ENCODE results near the gene PRPS1.
"Not testable (repeated sequence)": the region's sequence is repeated elsewhere in the genome, so short reads cannot be mapped to it uniquely, and the experiment has no call there.

PRPS1 gene

DNA sequence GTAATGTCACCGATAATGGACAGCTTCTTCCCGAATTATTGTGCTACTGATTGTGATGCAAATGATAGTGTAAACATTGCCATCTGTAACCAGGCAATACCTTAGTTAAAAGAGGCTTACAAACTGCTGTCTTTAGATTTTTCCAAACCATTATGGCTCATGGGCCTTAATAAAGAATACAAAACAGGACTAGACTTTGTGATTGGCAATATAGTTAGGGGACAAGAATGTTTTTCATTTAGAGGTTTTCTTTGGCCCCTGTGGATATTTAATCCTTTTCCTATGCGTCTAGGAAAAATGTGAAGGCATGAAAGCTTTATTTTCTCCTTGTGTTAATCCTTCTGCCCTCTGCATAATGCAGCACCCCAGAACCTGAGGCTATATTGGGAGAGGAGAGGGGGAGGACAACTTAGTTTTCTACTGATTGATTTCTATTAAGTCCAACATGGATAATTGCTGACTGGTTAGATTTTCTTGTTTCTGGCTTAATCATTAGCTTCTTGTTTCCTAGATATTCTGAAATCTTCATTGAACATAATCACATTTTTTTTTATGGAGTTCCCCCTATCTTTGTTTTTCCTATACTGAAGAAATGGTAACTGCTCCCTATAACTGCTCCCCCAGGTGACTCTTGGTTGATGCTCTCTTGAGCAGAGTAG lies 1.9 kb downstream of the PRPS1 start:
- no peak for DNase-seq (ENCODE audit: low spot score)

DNA sequence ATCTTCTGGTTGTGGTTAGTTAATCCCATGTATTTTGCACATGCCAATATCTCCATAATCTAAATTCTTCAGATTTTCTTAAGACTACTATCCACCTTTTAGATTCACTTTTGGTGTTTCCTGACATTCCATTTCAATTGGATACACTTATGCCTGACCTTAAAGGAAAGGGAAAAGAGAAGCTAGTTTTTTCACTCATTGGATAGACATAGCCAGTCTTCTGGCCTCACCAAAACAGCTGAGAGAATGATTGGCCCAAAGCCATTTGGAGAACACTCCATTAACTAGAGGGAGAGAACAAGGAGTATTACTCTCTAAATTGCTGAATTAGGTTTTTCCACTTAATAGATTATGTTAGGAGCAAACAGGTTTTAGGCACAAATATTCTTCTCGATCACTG lies 4.0 kb downstream of the PRPS1 start:
- no peak for DNase-seq (ENCODE audit: low spot score)

DNA sequence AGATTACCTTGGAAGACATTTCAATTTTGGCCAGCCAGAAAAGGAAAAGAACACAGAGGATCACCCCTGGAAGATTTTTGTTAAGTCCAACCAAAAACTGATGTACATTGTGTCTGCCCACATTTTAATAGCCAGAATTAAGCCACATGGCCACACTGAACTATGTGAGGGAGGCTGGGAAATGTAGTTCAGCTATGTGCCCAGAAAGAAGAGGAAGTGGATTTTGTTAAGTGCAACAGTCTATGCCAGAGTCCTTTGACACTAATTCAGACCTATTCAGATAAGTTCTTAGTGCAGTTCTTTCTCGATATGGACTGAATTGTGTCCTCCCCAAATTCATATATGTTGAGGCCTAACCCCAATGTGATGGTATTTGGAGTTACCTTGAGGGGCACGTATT lies 18.4 kb downstream of the PRPS1 start:
- no peak for DNase-seq (ENCODE audit: low spot score)

DNA sequence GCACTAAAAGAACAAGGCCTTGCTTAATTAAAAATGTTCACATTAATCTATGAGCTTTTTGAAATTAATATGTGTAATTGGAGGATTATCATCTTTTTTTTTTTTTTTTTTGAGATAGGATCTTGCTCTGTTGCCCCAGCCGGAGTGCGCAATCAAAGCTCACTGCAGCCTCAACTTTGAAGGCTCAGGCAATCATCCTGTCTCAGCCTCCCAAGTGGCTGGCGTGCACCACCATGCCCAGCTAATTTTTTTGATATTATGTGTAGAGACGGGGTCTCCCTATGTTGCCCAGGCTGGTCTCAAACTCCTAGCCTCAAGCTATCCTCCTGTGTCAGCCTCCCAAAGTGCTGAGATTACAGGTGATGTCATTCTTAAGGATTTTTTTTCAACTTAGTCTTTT lies 20.0 kb downstream of the PRPS1 start:
- DNase-seq (ENCODE audit: low spot score), result no peak

DNA sequence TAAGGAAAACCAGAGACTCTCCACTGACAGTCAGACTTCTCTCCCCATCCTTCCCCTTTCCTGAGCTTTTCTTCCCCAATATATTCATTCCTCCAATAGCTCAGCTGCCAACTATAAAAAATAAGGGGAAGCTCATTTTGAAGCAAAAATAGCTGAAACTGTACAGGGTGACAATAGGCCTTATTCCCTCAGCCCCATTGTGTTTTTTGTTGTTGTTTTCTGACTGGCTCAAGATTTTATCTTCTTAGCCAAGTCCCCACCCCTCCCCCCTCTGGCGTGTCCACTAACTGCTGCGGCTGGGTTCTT lies 26.2 kb downstream of the PRPS1 start:
- DNase-seq (ENCODE audit: low spot score), result no peak

DNA sequence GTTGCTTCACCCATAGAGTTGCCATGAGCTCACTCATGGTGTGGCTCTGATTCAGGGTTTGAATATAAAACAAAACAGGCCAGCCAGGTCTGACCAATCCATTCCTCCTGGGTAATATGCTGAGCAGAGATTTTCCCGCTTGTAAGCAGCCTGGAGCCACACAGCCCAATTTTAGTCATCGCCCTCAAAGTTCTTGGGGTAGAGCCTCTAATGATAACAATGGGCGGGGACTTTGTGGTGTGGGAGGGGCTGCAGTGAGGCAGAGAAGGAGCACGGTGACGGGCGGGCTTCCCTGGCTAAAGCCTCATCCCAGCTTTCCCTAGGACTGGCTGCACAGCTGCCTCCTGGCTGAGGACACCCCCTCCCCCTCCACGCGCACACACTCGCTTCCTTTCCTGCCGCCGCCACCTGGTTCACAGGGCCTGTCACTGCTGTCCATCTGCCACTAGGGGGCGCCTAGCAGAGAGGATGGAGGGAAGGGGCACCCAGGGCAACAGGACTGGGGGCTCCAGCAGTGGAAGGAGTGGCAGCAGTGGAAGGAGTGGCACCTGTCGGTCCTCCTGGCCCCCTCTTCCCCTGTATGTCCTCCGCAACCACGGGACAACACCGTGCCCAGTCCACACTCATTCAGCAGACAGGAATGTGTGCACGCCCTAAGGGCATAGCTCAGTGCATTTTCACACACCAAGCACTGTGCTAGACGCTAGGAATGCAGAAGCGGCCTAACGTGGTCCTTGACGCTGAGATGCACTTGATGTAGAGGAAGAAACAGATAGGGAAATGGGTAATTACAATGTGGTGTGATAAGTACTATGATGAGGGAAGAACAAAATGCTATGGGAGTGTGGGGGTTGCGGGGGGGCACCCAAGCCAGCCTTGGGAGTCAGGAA lies 26.8 kb downstream of the PRPS1 start:
- peak; percentile 67 for DNase-seq (ENCODE audit: low spot score)

DNA sequence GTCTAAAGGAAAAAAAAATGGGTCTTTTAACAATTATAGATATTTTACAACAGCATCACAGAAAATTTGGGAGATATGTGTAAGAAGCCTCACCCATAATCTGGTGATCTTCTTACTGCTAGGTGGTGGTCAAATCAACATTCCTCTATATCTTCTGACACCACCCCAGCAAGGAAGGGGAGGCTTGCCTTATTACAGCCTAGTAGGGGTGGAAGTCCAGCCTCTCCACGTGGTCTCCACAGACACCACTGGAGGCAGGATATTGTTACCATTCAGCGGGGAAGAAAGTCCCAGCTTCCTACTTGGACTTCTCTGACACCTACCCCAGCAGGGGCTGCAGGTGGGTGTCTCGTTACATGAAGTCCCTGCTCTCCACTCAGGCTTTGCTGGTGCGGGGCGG lies 28.7 kb downstream of the PRPS1 start:
- DNase-seq (ENCODE audit: low spot score), result no peak

DNA sequence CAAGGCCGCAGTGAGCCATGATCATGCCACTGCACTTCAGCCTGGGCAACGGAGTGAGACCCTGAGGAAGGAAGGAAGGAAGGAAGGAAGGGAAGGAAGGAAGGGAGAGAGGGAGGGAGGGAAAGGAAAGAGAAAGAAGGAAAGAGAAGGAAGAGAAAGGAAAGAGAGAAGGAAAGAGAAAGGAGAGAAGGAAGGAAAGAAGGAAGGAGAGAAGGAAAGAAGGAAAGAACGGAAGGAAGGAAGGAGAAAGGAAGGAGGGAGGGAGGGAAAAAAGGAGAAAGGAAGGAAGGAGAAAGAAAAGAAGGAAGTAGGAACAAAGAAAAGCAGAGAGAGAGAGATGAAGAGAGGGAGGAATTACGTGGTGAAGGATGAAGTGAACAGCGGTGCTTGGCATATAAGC lies 30.4 kb downstream of the PRPS1 start:
- DNase-seq (ENCODE audit: low spot score), result no peak

DNA sequence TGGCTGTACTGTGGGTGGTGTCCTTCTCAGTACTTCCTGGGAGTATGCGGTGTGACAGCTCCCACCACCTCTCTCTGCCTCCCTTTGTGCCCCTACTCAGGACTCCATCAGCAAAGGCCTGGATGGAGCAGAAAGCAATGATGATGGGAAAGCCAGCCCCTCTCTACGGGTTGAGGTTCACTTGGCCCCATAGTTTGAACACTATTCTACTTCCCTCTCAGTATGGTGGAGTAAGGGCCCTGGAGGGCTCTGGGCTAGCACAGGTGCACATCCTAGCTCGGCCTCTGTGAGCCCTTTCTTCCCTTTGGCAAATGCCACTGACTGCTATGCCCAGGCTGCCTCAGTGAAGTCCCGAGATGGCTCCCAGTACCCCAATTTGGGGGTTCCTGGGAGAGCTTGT lies 31.0 kb downstream of the PRPS1 start:
- no peak for DNase-seq (ENCODE audit: low spot score)

DNA sequence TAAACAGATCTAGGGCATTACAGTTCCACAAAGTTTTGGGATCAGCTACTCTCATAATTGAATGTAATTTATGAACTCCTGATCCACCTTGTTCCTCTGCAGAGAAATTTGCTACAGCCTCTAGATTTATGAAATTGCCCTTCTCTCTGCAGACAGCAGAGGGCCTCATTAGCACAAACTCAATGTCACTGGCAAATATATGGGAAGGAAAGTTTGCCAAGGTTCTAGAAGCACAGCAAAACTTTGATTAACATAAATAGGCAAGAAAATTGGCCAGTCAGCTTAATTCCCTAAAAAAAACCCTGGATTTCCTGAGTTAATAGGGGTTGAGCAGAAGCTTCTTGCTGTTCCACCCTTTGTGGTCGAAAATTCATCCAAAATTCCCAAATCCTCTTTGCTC lies 31.5 kb downstream of the PRPS1 start:
- peak; percentile 56 for DNase-seq (ENCODE audit: low spot score)

DNA sequence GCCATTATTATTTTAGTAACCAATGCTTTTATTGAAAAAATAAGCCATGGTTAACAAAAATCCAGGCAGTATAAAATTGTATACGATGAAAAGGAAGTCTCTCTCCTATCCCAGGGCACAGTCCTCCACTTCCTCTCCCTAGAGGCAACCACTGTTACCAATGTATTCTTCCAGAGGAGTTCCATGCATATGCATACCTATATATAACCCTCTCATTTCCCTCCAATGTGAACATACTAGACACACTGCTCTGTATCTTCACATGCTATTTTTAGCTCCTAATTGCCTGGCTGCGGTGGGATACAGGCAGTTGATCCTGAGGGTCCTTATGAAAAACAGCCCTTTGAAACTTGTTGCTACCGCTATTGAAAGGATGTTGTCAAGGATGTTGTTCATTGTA lies 33.8 kb downstream of the PRPS1 start:
- no peak for DNase-seq (ENCODE audit: low spot score)

DNA sequence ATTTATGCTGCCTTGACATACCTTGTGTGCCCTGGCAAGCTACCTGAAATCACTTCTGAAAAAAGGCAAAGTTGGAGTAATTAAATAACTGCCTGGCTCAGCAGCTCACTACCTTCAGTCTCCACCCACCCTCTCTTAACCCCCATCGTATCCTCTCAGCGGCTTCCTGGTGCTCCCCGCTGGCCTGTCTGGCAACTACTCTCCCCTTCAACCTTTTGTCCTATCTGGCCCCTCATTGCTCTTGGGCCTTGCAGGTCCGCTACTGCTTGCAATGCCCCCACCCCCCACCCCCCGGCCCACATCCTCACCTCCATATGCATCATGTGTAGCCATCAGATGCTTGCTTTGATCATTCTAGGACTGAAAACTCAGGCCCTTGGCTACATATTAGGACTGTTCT lies 34.5 kb downstream of the PRPS1 start:
- no peak for DNase-seq (ENCODE audit: low spot score)

DNA sequence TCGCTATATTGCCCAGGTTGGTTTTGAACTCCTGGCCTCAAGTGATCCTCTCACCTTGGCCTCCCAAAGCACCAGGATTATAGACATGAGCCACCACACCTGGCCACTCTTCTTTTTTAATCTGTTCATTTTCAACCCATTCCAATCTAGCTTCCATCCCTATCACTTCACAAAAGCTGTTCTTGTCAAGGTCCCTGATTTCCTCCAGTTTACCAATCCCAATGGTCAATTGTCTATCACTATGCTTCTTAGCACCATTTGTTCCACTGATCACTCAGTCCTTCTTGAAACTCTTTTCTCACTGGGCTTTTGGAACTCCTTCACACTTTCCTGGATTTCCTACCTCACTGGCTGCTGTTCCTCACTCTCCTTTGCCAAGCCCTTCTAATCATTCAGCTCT lies 38.6 kb downstream of the PRPS1 start:
- no peak for DNase-seq (ENCODE audit: low spot score)

DNA sequence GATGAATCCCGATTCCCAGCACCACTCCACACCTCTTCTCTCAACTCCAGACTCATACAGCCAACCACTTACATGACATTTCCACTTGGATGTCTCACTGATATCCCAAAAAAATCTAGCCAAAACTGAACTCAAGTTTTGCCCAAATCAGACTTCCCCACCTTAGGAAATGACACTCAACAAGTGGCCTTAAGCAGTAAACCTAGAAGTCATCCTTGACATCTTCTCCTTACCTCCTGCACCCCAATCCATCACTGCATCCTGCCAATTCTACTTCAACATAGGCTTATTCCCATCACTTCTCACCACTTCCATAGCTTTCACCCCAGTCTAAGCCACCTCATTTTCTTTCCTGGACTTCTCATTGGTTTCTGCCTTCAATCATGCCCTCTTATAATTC lies 39.1 kb downstream of the PRPS1 start:
- DNase-seq (ENCODE audit: low spot score), result no peak

DNA sequence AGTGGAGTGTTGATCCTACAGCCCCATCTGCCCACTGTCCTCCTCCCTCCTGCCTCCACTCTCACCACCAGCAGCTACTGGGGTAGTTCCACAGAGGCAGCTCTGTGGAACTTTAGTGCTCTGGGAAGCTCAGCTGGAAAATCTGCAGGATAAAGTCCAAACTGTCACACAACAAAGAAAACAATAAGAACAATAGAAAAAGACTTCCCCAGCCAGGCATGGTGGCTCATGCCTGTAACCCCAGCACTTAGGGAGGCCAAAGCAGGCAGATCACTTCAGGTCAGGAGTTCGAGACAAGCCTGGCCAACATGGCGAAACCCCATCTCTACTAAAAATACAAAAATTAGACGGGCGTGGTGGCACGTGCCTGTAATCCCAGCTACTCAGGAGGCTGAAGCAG lies 40.4 kb downstream of the PRPS1 start:
- DNase-seq (ENCODE audit: low spot score), result not testable (repeated sequence)

DNA sequence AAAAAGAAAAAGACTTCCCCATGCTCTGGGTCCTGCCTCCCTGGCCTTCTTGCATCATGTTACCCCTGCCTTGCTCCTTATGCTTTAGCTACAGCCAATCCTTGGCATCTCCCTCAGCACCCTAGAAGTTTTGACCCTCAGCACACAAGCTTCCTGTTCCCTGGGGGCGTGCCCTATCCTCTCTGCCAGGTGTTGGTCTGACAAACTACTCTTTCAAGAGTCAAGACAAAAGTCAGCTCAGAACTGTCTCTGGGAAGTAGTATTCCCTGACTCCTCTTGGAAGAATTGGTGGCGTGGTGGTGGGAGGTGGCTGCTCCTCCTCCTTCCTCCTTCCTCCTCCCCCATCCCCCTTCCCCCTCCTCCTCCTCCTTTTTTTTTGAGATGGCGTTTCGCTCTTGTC lies 41.0 kb downstream of the PRPS1 start:
- DNase-seq (ENCODE audit: low spot score), result no peak

DNA sequence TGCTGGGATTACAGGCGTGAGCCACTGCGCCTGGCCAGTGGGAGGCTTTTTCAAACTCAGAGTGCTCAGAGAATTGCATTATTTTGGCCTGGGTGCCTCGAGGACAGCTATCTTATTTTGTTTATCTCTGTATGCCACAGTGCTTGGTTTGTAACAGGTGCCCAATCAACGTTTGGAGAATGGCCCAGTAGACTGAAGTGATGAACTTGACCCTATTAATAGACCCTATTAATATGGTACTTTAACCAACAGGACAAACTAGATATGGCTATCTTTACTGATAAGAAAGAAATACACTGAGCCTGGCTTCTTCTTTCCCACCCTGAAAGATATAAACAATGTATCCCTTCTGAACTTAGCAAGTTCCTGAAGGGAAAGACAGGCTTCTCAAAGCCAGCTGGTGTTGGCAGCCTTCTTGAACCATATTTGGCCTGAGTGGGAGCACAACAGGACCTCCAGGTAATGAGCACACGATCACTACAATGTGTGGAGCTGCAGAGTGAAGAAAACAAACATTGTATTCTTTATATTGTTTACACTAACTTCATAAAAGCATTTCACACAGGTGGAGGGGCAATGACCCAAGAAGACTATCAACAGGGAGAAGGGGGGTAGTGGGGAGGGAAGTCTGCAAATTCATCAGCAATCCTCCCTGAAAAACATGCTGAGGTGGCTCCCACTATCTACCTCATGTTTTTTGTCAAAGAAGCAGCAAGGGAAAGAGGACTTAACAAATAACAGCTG lies 41.7 kb downstream of the PRPS1 start:
- no peak for DNase-seq (ENCODE audit: low spot score)

DNA sequence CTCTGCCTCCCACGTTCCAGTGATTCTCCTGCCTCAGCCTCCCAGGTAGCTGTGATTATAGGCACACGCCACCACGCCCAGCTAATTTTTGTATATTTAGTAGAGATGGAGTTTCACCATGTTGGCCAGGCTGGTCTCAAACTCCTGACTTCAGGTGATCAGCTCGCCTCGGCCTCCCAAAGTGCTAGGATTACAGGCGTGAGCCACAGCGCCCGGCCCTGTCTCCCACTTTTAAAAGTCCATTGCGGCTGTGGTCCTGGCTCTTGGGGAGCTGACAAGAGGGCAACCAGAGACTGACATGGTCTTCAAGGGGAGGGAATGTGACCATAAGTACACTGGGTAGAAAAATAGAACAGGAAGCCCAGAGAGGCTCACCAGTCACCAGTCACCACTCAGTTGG lies 42.9 kb downstream of the PRPS1 start:
- DNase-seq (ENCODE audit: low spot score), result not testable (repeated sequence)

DNA sequence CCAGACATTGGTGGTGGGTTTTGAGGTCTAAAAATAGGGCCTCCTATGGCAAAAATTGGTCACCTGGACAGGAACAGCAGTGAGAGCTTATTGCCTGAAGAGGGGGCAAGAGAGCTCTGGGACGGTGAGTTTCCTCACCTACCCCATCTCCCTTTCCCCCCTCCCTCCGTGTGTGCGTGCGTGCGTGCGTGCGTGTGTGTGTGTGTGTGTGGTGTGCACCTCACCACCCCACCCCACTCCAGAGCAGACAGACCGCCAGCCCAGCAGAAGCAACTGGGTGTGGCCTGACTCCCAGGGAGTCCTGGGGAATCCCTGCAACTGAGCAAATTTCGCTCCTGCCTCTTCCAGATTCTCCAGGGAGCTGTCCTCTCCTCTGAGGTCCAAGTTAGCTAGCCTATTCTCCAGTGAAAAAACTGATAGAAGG lies 44.7 kb downstream of the PRPS1 start:
- peak; percentile 89 for DNase-seq (ENCODE audit: low spot score)

DNA sequence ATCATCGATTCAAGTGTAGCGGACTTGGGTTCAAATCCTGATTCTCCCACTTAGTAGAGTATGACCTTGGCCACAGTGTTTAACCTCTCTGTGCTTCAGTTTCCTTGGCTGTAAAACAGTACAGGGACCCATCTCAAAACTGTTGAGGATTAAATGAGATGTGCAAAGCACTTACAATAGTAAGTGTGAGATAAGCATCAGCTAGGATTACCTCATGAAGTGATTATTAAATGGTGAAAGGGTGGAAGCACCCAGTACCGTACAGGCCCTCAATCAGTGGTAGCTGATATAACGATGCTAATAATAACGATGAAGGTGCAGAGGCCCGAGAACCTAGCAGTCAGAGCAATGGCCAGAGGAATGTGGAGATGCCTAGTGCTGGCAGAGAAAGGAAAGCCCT lies 45.1 kb downstream of the PRPS1 start:
- peak; percentile 45 for DNase-seq (ENCODE audit: low spot score)

DNA sequence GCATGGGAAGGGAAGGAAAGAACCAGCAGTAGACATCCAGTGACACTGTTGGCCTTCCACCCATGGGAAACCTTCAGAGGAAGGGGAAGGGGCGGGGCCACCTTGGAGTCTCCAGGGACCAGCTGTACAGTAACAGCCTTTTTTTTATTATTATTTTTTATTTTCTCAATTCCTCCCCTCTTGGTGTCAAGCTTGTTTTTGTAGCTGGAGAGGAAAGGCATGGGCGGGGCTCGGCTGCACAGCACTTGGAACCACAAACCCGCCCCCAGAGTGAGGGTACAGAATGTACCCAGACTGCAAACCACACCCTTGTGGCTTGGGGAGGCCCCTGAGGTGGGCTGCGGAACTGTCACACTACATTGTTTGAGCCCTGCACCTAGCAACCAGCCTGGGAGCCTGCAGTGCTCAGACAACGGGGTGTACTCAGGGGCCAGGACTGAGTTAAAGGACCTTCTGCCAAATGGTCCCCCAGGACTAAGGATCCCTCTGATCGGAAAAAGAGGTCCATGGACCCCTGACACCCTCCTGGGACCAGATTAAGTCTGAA lies 45.7 kb downstream of the PRPS1 start:
- DNase-seq (ENCODE audit: low spot score), result peak; percentile 95

DNA sequence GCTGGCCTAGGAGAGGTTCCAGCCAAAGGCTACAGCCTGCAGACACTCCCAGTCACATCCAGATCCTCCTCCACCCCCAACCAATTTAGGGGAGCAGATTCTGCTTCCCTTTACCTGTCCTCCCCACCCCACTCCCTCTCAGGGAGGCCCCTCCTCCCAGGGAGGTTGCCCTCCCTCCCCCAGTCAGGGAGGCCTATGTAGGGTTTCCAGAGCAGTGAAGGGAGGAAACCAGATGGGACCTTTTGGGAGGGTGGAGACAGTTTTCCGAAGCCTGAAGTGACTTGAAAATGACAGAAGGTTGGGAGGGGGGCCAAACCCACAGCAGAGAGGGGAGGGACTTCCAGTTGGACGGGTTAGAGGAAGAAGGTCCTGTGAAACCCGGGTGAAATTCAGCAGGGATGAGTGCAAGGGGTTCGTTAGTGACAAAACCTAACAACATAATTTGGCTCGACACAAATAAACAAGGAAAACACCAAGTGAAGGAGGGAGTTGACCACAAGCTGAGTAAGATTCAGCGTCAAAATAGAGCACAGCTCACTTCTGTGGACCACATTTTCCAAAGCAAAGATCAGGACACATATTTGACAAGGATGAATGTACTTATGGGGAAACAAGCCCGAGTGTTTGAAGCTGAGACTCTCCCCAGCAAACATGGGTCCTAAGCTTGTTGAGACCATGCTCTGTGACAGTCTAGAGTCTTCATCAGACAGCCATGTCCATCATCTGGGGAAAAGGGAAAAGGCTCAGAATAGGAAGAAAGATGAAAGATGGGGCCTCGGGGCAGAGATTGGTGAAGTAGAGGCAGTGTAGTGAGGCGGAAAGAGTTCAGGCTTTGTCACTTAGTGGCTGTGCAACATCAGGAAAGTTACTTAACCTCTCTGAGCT lies 46.4 kb downstream of the PRPS1 start:
- DNase-seq (ENCODE audit: low spot score), result peak; percentile 78

Data from CD4-positive, alpha-beta T cell treated with Interleukin-2 at 100 ng/mL for 4 hours (primary cell).